LNCaP clone FGC (cell line): ENCODE data around the gene SLC44A1.

Experiments
- DNase-seq: peaks from one replicate; pipeline ENCODE4 v3.0.0-alpha.2; 2011; ENCODE audit warnings: low read depth
- H3K4me3 ChIP-seq: 2 replicates; pipeline ENCODE4 v1.5.1; 2011; ENCODE audit warnings: mild to moderate bottlenecking, low read depth, low read length, control low read depth
- CTCF ChIP-seq: IDR thresholded peaks from 2 replicates; pipeline ENCODE4 v1.5.1; 2012; ENCODE audit warnings: mild to moderate bottlenecking; ENCODE audit not compliant: control insufficient read depth, insufficient read depth; ENCODE audit errors: extremely low read depth

SLC44A1 gene

GRCh38 chr9:105449081-105449480, 204.6 kb downstream of the SLC44A1 start:
- no peak for TF ChIP-seq CTCF

GRCh38 chr9:105452185-105452584, 207.7 kb downstream of the SLC44A1 start:
- no peak for TF ChIP-seq CTCF
- no peak for DNase-seq
- no peak overlapping the region for H3K4me3 ChIP-seq

More at GRCh38 chr9:105449081-105449480, 204.6 kb downstream of the SLC44A1 start:
- H3K4me3 ChIP-seq = peak overlapping the region; percentile 71; the same call in 1 of the 2 replicates
- no peak for DNase-seq

- no peak for TF ChIP-seq CTCF
- no peak for DNase-seq
- H3K4me3 ChIP-seq = no peak overlapping the region
These were observed 211.5 kb downstream of the SLC44A1 start for GRCh38 chr9:105455836-105456475.

GRCh38 chr9:105457560-105458294, 213.3 kb downstream of the SLC44A1 start:
- no peak for TF ChIP-seq CTCF
- H3K4me3 ChIP-seq = no peak overlapping the region
- no peak for DNase-seq

- H3K4me3 ChIP-seq = no peak overlapping the region
- no peak for TF ChIP-seq CTCF
These were observed 214.0 kb downstream of the SLC44A1 start for GRCh38 chr9:105458404-105458803.

GRCh38 chr9:105459336-105459735, 214.9 kb downstream of the SLC44A1 start:
- DNase-seq = no peak
- TF ChIP-seq CTCF = no peak
- H3K4me3 ChIP-seq = no peak overlapping the region

More at GRCh38 chr9:105458404-105458803, 214.0 kb downstream of the SLC44A1 start:
- DNase-seq = no peak
